Measurements from ENCODE around the gene HPX. TPM values are rescaled to one million over a fixed set of nuclear protein-coding genes. Genes with fewer than 3 reads are reported as not detected.

Gene HPX
- total and polyA plus RNA-seq, 2 of the 13 experiments (the other 11 are each of a cell fraction or from before 2014, with no cell fraction given), result 9.2 to 57.4 TPM

DNA sequence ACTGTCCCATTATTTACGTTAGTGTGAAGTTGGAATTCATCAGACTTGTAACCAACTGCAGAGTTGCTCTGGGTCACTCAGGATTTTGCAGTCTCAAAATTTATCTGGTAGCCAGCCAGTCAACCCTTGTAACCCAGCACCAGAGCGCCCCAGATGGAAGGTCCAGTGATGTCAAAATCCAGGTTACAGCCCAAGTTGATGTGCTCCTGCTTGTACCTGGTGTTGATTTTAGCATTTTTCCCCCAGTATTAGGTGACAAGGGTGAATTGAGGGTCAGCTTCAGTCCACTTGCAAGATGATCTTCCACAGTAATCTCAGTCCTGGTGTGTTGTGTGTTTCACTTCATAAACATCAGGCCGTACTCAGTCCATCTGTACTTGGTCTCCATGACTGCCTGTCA is 48.0 kb upstream of the HPX start:
- no TSS peak for BruUV-seq (replicated peaks)
- H4K20me1 ChIP-seq (ENCODE audit: insufficient read depth, low read length), result no peaks in the 10 kb centered on the region; the same call in 1 of the 2 replicates
- H3K9me3 ChIP-seq (ENCODE audit: low read length), result no peaks in the 10 kb centered on the region
- ChIA-PET POLR2A (interaction anchor here (0.6 to 2.1 kb wide), 4 partner anchors 8 to 110 kb away, joined by 3 to 13 read pairs (median 8); partner anchors contain the start of genes ARFIP2 and TIMM10B), CTCF (ENCODE audit: low intra/inter-chr PET ratio, low total read pairs) (no interaction called here)
- no peaks in the 10 kb centered on the region for H3K79me2 ChIP-seq (ENCODE audit: insufficient read depth, low read length)
- H2AFZ ChIP-seq (ENCODE audit: low read length), result no peak overlapping the region
- no peak for DNase-seq (ENCODE audit: low spot score)
- H3K4me3 ChIP-seq (replicated peaks in 1 of 3; ENCODE audit: insufficient read depth in 1 of 3, low read depth in 2 of 3, low read length in 3 of 3), result no peak overlapping the region
- FAIRE-seq, result no peak
- intact Hi-C loops (cut with micrococcal nuclease; ENCODE audit: unreplicated experiment), result loop anchor here (10.0 kb wide), 1 partner anchor 254 kb away; the partner anchor contains the start of genes CNGA4 and FHIP1B
- H3K9ac ChIP-seq (ENCODE audit: insufficient read depth, low read depth, low read length), result no peak overlapping the region
- peak; percentile 47 for ATAC-seq
- in situ Hi-C loops (cut with HindIII; ENCODE audit: extremely low pct_ligation_motif_present, low pct_unique_long_range_greater_than_20kb), result loop anchor here (10.0 kb wide), 1 partner anchor 116 kb away; the partner anchor contains the start of genes ILK and RRP8
- no peaks in the 10 kb centered on the region for H3K27me3 ChIP-seq (ENCODE audit: control insufficient read depth in 1 of 2, insufficient read depth in 2 of 2, low read length in 2 of 2)
- H3K4me2 ChIP-seq (ENCODE audit: low read depth, low read length), result peak overlapping the region; percentile 13; the same call in 1 of the 2 replicates
- peaks cover 62% of the 10 kb centered on the region for H3K4me1 ChIP-seq (ENCODE audit: insufficient read depth, low read length)
- H3K27ac ChIP-seq (ENCODE audit: extremely low read length, insufficient read depth, low read length), result no peak overlapping the region
- H3K36me3 ChIP-seq (replicated peaks in 1 of 2; ENCODE audit: control insufficient read depth in 1 of 2, insufficient read depth in 2 of 2, low read length in 2 of 2), result peaks cover 2 to 12% of the 10 kb centered on the region in 2 experiments
- WGBS (ENCODE audit: low lambda C conversion rate), result 89% methylated on average over 3 of the region's 3 CpGs
- TF ChIP-seq, protein P1, sequence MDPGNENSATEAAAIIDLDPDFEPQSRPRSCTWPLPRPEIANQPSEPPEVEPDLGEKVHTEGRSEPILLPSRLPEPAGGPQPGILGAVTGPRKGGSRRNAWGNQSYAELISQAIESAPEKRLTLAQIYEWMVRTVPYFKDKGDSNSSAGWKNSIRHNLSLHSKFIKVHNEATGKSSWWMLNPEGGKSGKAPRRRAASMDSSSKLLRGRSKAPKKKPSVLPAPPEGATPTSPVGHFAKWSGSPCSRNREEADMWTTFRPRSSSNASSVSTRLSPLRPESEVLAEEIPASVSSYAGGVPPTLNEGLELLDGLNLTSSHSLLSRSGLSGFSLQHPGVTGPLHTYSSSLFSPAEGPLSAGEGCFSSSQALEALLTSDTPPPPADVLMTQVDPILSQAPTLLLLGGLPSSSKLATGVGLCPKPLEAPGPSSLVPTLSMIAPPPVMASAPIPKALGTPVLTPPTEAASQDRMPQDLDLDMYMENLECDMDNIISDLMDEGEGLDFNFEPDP (CRISPR knock-in tag; conservative IDR thresholded peaks at IDR 0.05), result 0 out of 2 replicates have a peak, but pooled peaks have one; percentile 42
- TF ChIP-seq FOXA1 (IDR thresholded peaks at IDR 0.05) (no peak), FOXA1 (CRISPR knock-in tag; IDR thresholded peaks at IDR 0.05) (peak; percentile 25; the same call in 1 of the 2 replicates), EP300 (IDR thresholded peaks at IDR 0.05; ENCODE audit: low read depth in 2 of 2, low read length in 2 of 2) (no peak), EP300 (CRISPR knock-in tag; IDR thresholded peaks at IDR 0.05; ENCODE audit: borderline replicate concordance) (no peak), SETDB1 (CRISPR knock-in tag; IDR thresholded peaks at IDR 0.05; ENCODE audit: borderline replicate concordance) (no peak), ZFP41 (CRISPR knock-in tag; IDR thresholded peaks at IDR 0.05; ENCODE audit: borderline replicate concordance) (no peak), SUZ12 (IDR thresholded peaks at IDR 0.05; ENCODE audit: low read depth, low read length) (no peak), NONO (IDR thresholded peaks at IDR 0.05) (no peak), NONO (CRISPR knock-in tag; conservative IDR thresholded peaks at IDR 0.05) (peak; percentile 57; the same call in 1 of the 2 replicates), NPAS2 (CRISPR knock-in tag; IDR thresholded peaks at IDR 0.05; ENCODE audit: borderline replicate concordance) (no peak), JUND (CRISPR knock-in tag; IDR thresholded peaks at IDR 0.05) (no peak)
- TF ChIP-seq, protein P2, sequence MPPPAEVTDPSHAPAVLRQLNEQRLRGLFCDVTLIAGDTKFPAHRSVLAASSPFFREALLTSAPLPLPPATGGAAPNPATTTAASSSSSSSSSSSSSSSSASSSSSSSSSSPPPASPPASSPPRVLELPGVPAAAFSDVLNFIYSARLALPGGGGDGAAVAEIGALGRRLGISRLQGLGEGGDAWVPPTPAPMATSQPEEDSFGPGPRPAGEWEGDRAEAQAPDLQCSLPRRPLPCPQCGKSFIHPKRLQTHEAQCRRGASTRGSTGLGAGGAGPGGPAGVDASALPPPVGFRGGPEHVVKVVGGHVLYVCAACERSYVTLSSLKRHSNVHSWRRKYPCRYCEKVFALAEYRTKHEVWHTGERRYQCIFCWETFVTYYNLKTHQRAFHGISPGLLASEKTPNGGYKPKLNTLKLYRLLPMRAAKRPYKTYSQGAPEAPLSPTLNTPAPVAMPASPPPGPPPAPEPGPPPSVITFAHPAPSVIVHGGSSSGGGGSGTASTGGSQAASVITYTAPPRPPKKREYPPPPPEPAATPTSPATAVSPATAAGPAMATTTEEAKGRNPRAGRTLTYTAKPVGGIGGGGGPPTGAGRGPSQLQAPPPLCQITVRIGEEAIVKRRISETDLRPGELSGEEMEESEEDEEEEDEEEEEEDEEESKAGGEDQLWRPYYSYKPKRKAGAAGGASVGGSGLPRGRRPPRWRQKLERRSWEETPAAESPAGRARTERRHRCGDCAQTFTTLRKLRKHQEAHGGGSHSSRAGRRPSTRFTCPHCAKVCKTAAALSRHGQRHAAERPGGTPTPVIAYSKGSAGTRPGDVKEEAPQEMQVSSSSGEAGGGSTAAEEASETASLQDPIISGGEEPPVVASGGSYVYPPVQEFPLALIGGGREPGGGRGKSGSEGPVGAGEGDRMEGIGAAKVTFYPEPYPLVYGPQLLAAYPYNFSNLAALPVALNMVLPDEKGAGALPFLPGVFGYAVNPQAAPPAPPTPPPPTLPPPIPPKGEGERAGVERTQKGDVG (CRISPR knock-in tag; IDR thresholded peaks at IDR 0.05; ENCODE audit: borderline replicate concordance), result no peak
- TF ChIP-seq, protein P3, sequence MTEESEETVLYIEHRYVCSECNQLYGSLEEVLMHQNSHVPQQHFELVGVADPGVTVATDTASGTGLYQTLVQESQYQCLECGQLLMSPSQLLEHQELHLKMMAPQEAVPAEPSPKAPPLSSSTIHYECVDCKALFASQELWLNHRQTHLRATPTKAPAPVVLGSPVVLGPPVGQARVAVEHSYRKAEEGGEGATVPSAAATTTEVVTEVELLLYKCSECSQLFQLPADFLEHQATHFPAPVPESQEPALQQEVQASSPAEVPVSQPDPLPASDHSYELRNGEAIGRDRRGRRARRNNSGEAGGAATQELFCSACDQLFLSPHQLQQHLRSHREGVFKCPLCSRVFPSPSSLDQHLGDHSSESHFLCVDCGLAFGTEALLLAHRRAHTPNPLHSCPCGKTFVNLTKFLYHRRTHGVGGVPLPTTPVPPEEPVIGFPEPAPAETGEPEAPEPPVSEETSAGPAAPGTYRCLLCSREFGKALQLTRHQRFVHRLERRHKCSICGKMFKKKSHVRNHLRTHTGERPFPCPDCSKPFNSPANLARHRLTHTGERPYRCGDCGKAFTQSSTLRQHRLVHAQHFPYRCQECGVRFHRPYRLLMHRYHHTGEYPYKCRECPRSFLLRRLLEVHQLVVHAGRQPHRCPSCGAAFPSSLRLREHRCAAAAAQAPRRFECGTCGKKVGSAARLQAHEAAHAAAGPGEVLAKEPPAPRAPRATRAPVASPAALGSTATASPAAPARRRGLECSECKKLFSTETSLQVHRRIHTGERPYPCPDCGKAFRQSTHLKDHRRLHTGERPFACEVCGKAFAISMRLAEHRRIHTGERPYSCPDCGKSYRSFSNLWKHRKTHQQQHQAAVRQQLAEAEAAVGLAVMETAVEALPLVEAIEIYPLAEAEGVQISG (CRISPR knock-in tag; IDR thresholded peaks at IDR 0.05), result no peak
- TF ChIP-seq, protein P4, sequence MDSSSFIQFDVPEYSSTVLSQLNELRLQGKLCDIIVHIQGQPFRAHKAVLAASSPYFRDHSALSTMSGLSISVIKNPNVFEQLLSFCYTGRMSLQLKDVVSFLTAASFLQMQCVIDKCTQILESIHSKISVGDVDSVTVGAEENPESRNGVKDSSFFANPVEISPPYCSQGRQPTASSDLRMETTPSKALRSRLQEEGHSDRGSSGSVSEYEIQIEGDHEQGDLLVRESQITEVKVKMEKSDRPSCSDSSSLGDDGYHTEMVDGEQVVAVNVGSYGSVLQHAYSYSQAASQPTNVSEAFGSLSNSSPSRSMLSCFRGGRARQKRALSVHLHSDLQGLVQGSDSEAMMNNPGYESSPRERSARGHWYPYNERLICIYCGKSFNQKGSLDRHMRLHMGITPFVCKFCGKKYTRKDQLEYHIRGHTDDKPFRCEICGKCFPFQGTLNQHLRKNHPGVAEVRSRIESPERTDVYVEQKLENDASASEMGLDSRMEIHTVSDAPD (CRISPR knock-in tag; IDR thresholded peaks at IDR 0.05), result no peak

Data from HepG2 (cell line).